ENCODE results near the gene CEP20.
A peak's percentile ranks its signal among the peaks of the same experiment; 100 is the strongest.
"Not testable (repeated sequence)": the region's sequence is repeated elsewhere in the genome, so short reads cannot be mapped to it uniquely, and the experiment has no call there.

CEP20 gene

GRCh38 chr16:15888072-15888976, at the start of gene CEP20:
Gene CEP20 (minus strand): TSS chr16:15888603. CDS start chr16:15888585, 18 bp downstream.
- DNase-seq = peak; percentile 99
- in situ Hi-C loops (cut with MboI; ENCODE audit: low pct_unique_long_range_greater_than_20kb, low sequenced_read_pairs) = no loop called here

- in situ Hi-C loops (cut with MboI; ENCODE audit: low pct_unique_long_range_greater_than_20kb, low sequenced_read_pairs); DNase-seq: not testable (repeated sequence)
Measured at GRCh38 chr16:15936809-15937208, 48.4 kb upstream of the CEP20 start.

GRCh38 chr16:15934991-15935390, 46.6 kb upstream of the CEP20 start:
- DNase-seq = no peak
- in situ Hi-C loops (cut with MboI; ENCODE audit: low pct_unique_long_range_greater_than_20kb, low sequenced_read_pairs) = no loop called here

GRCh38 chr16:15933781-15934180, 45.4 kb upstream of the CEP20 start:
- no peak for DNase-seq
- in situ Hi-C loops (cut with MboI; ENCODE audit: low pct_unique_long_range_greater_than_20kb, low sequenced_read_pairs) = no loop called here

- DNase-seq = no peak
- in situ Hi-C loops (cut with MboI; ENCODE audit: low pct_unique_long_range_greater_than_20kb, low sequenced_read_pairs) = no loop called here
Measured at GRCh38 chr16:15932939-15933338, 44.5 kb upstream of the CEP20 start.

- in situ Hi-C loops (cut with MboI; ENCODE audit: low pct_unique_long_range_greater_than_20kb, low sequenced_read_pairs) = no loop called here
Measured at GRCh38 chr16:15928261-15929104, 40.1 kb upstream of the CEP20 start.

GRCh38 chr16:15925631-15926030, 37.2 kb upstream of the CEP20 start:
- no peak for DNase-seq
- in situ Hi-C loops (cut with MboI; ENCODE audit: low pct_unique_long_range_greater_than_20kb, low sequenced_read_pairs) = no loop called here

More at GRCh38 chr16:15928261-15929104, 40.1 kb upstream of the CEP20 start:
- DNase-seq = no peak

- in situ Hi-C loops (cut with MboI; ENCODE audit: low pct_unique_long_range_greater_than_20kb, low sequenced_read_pairs) = no loop called here
- no peak for DNase-seq
Measured at GRCh38 chr16:15924996-15925395, 36.6 kb upstream of the CEP20 start.

- in situ Hi-C loops (cut with MboI; ENCODE audit: low pct_unique_long_range_greater_than_20kb, low sequenced_read_pairs) = no loop called here
- DNase-seq = no peak
Measured at GRCh38 chr16:15919331-15919730, 30.9 kb upstream of the CEP20 start.

- in situ Hi-C loops (cut with MboI; ENCODE audit: low pct_unique_long_range_greater_than_20kb, low sequenced_read_pairs); DNase-seq: not testable (repeated sequence)
Measured at GRCh38 chr16:15918314-15918713, 29.9 kb upstream of the CEP20 start.

GRCh38 chr16:15916323-15916722, 27.9 kb upstream of the CEP20 start:
- DNase-seq = no peak
- in situ Hi-C loops (cut with MboI; ENCODE audit: low pct_unique_long_range_greater_than_20kb, low sequenced_read_pairs) = no loop called here

- in situ Hi-C loops (cut with MboI; ENCODE audit: low pct_unique_long_range_greater_than_20kb, low sequenced_read_pairs) = no loop called here
- DNase-seq = no peak
Measured at GRCh38 chr16:15915555-15916081, 27.2 kb upstream of the CEP20 start.

GRCh38 chr16:15913046-15913698, 24.8 kb upstream of the CEP20 start:
- DNase-seq = no peak
- in situ Hi-C loops (cut with MboI; ENCODE audit: low pct_unique_long_range_greater_than_20kb, low sequenced_read_pairs) = no loop called here

GRCh38 chr16:15911198-15911597, 22.8 kb upstream of the CEP20 start:
- in situ Hi-C loops (cut with MboI; ENCODE audit: low pct_unique_long_range_greater_than_20kb, low sequenced_read_pairs) = no loop called here

GRCh38 chr16:15907863-15908478, 19.6 kb upstream of the CEP20 start:
- peak; percentile 38 for DNase-seq
- in situ Hi-C loops (cut with MboI; ENCODE audit: low pct_unique_long_range_greater_than_20kb, low sequenced_read_pairs) = no loop called here

More at GRCh38 chr16:15911198-15911597, 22.8 kb upstream of the CEP20 start:
- no peak for DNase-seq

- DNase-seq = no peak
- in situ Hi-C loops (cut with MboI; ENCODE audit: low pct_unique_long_range_greater_than_20kb, low sequenced_read_pairs) = no loop called here
Measured at GRCh38 chr16:15906439-15906838, 18.0 kb upstream of the CEP20 start.

- DNase-seq = no peak
- in situ Hi-C loops (cut with MboI; ENCODE audit: low pct_unique_long_range_greater_than_20kb, low sequenced_read_pairs) = no loop called here
Measured at GRCh38 chr16:15903960-15904359, 15.6 kb upstream of the CEP20 start.

GRCh38 chr16:15900901-15901500, 12.6 kb upstream of the CEP20 start:
- in situ Hi-C loops (cut with MboI; ENCODE audit: low pct_unique_long_range_greater_than_20kb, low sequenced_read_pairs) = no loop called here
- DNase-seq = no peak
